K562 (cell line): ENCODE measurements around the gene SLC17A4. TPM values are rescaled to one million over a fixed set of nuclear protein-coding genes. Genes with fewer than 3 reads are reported as not detected.

ENCODE experiments used
- ARID3B ChIP-seq: fragments of 250-450 bp; sonication (Bioruptor Pico); IDR thresholded peaks from 2 replicates; pipeline ENCODE4 v1.4.0; 2020; ENCODE audit warnings: borderline replicate concordance
- CEBPG ChIP-seq, 3 experiments: fragments of 200-800 bp in 1 of 3; sonication (Bioruptor generic) in 1 of 3; sonication (generic) in 1 of 3; formaldehyde crosslinking in 1 of 3; IDR thresholded peaks in 2 of 3; conservative IDR thresholded peaks in 1 of 3; 2 replicates each; pipeline versions ENCODE4 v1.6.1 to v1.8.0; 2016 to 2022; ENCODE audit warnings: missing compliant biosample characterization in 2 of 3, missing genetic modification characterization in 2 of 3, mild to moderate bottlenecking in 1 of 3, missing genetic modification reagents in 1 of 3
- CTBP1 ChIP-seq: fragments of 450-650 bp; IDR thresholded peaks from 2 replicates; pipeline ENCODE4 v1.6.1; 2016; ENCODE audit warnings: borderline replicate concordance
- GTF2A2 ChIP-seq: IDR thresholded peaks from 2 replicates; pipeline ENCODE4 v1.6.1; 2016; ENCODE audit warnings: mild to moderate bottlenecking, missing genetic modification characterization, missing compliant biosample characterization
- NBN ChIP-seq: fragments of 450-650 bp; IDR thresholded peaks from 2 replicates; pipeline ENCODE4 v1.6.1; 2016; ENCODE audit warnings: low read depth, mild to moderate bottlenecking
- YY1 ChIP-seq, 3 experiments: IDR thresholded peaks; 2 replicates each; pipeline ENCODE4 v1.6.1; 2011; ENCODE audit warnings: low read length in 2 of 3, mild to moderate bottlenecking in 2 of 3, moderate library complexity in 2 of 3, borderline replicate concordance in 1 of 3, control low read depth in 1 of 3, low read depth in 1 of 3; ENCODE audit not compliant: insufficient read depth in 3 of 3, insufficient replicate concordance in 2 of 3, control insufficient read depth in 1 of 3, insufficient read length in 1 of 3; ENCODE audit errors: extremely low read depth in 1 of 3
- polyA plus RNA-seq, 8 experiments: library from polyadenylated mRNA; depleted of rRNA in 4 of 8; stranded (reverse) in 5 of 8; unstranded in 3 of 8; fragments of >200 nt; fragmentation: Nextera tagmentation in 2 of 8; fragmentation: Illumina TruSeq in 1 of 8; extraction: Ambion mirVana in 2 of 8; extraction: Trizol in 1 of 8; gene quantifications; 2 replicates each; pipeline versions ENCODE4 v1.2.1 to v1.2.3, GENCODE V29; 2011 to 2014; ENCODE audit warnings: inconsistent platforms in 1 of 8, missing spikeins in 1 of 8
- total RNA-seq, 7 experiments: library from RNA; depleted of rRNA in 6 of 7; stranded (reverse); fragments of >200 nt in 6 of 7; fragmentation: Illumina TruSeq in 2 of 7; extraction: Trizol in 2 of 7; gene quantifications; 2 replicates each; pipeline versions ENCODE4 v1.2.1 to v1.2.3, GENCODE V29; 2011 to 2021; ENCODE audit warnings: low replicate concordance in 1 of 7
- TF ChIP-seq, protein P1 (sequence below): sonication (generic); formaldehyde crosslinking; IDR thresholded peaks from 2 replicates; pipeline ENCODE4 v1.8.0; 2022; ENCODE audit warnings: missing genetic modification reagents, mild to moderate bottlenecking, moderate library complexity, borderline replicate concordance
- TF ChIP-seq, protein P2 (sequence below): IDR thresholded peaks from 2 replicates; pipeline ENCODE4 v1.6.1; 2011; ENCODE audit warnings: borderline replicate concordance, low read depth, mild to moderate bottlenecking, moderate library complexity, low read length; ENCODE audit not compliant: insufficient read depth, poor library complexity, severe bottlenecking
- TF ChIP-seq, protein P3 (sequence below), 3 experiments: IDR thresholded peaks in 2 of 3; conservative IDR thresholded peaks in 1 of 3; 2 replicates each; pipeline ENCODE4 v1.5.1; 2011 to 2012; ENCODE audit warnings: low read length in 3 of 3, mild to moderate bottlenecking in 3 of 3, control low read depth in 2 of 3, improper control_type of control experiment in 1 of 3, inconsistent platforms in 1 of 3, low read depth in 1 of 3, mixed read lengths in 1 of 3, moderate library complexity in 1 of 3; ENCODE audit not compliant: insufficient read depth in 2 of 3

SLC17A4 gene
- total and polyA plus RNA-seq, 9 of the 15 experiments (the other 6 are each of a cell fraction or from before 2014, with no cell fraction given), result not detected

- peak in 1 of 3 experiments; percentile 12 for TF ChIP-seq YY1 (IDR thresholded peaks at IDR 0.05; ENCODE audit: borderline replicate concordance in 1 of 3, control insufficient read depth in 1 of 3, extremely low read depth in 1 of 3, insufficient read depth in 3 of 3, insufficient read length in 1 of 3, insufficient replicate concordance in 2 of 3, low read depth in 1 of 3, low read length in 2 of 3)
- TF ChIP-seq, protein P1, sequence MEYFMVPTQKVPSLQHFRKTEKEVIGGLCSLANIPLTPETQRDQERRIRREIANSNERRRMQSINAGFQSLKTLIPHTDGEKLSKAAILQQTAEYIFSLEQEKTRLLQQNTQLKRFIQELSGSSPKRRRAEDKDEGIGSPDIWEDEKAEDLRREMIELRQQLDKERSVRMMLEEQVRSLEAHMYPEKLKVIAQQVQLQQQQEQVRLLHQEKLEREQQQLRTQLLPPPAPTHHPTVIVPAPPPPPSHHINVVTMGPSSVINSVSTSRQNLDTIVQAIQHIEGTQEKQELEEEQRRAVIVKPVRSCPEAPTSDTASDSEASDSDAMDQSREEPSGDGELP (CRISPR knock-in tag), result no peak
- TF ChIP-seq, protein P2, sequence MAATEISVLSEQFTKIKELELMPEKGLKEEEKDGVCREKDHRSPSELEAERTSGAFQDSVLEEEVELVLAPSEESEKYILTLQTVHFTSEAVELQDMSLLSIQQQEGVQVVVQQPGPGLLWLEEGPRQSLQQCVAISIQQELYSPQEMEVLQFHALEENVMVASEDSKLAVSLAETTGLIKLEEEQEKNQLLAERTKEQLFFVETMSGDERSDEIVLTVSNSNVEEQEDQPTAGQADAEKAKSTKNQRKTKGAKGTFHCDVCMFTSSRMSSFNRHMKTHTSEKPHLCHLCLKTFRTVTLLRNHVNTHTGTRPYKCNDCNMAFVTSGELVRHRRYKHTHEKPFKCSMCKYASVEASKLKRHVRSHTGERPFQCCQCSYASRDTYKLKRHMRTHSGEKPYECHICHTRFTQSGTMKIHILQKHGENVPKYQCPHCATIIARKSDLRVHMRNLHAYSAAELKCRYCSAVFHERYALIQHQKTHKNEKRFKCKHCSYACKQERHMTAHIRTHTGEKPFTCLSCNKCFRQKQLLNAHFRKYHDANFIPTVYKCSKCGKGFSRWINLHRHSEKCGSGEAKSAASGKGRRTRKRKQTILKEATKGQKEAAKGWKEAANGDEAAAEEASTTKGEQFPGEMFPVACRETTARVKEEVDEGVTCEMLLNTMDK, result peak; percentile 22
- TF ChIP-seq ARID3B (CRISPR knock-in tag), result no peak
- no peak for TF ChIP-seq NBN
- peak; percentile 69 for TF ChIP-seq CTBP1
- TF ChIP-seq, protein P3, sequence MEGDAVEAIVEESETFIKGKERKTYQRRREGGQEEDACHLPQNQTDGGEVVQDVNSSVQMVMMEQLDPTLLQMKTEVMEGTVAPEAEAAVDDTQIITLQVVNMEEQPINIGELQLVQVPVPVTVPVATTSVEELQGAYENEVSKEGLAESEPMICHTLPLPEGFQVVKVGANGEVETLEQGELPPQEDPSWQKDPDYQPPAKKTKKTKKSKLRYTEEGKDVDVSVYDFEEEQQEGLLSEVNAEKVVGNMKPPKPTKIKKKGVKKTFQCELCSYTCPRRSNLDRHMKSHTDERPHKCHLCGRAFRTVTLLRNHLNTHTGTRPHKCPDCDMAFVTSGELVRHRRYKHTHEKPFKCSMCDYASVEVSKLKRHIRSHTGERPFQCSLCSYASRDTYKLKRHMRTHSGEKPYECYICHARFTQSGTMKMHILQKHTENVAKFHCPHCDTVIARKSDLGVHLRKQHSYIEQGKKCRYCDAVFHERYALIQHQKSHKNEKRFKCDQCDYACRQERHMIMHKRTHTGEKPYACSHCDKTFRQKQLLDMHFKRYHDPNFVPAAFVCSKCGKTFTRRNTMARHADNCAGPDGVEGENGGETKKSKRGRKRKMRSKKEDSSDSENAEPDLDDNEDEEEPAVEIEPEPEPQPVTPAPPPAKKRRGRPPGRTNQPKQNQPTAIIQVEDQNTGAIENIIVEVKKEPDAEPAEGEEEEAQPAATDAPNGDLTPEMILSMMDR (IDR thresholded peaks at IDR 0.05 in 2 of 3, conservative IDR thresholded peaks at IDR 0.05 in 1 of 3; ENCODE audit: insufficient read depth in 2 of 3, low read depth in 1 of 3, low read length in 3 of 3), result peak; percentile 77 to 89 (median 77)
- TF ChIP-seq CEBPG (CRISPR knock-in tag; IDR thresholded peaks at IDR 0.05), result no peak
- peak in 1 of 2 experiments; percentile 28; a peak in 1 of 4 replicates for TF ChIP-seq CEBPG (tag; conservative IDR thresholded peaks at IDR 0.05 in 1 of 2, IDR thresholded peaks at IDR 0.05 in 1 of 2)
- TF ChIP-seq GTF2A2 (tag), result no peak
These were observed 33.9 kb downstream of the SLC17A4 start (continued) for GRCh38 chr6:25788305-25788922.
